ENCODE results near the gene KCNF1.

The KCNF1 gene

DNA sequence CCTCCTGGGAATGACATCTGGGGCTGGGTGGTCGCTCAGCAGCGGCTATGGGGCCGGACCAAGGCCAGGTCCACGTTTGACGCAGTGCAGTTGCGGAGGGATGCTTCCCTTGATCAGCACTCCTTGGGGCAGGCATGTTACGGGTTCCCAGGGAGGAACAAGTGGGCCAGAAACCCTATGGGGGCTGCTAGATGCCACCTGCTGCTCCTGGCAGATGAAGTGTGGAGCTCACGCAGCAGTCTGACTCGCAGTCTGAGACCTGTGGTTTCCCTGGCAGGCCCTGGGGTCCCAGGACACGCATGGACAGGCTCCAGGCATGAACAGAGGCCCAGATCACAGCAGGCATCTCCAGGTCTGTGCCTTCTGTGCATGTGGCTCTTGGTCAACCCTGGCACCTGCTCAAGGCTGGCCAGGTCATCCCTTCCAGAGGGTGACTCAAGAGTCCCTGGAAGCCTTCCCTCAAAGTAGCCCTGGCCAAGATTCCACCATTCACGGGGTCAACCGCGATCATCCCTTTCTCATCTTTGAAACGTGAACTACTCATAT is 20.0 kb downstream of the KCNF1 start:
- peaks cover 16% of the 10 kb centered on the region for H3K4me1 ChIP-seq (ENCODE audit: insufficient read depth, insufficient read length)
- no peaks in the 10 kb centered on the region for H3K36me3 ChIP-seq (ENCODE audit: insufficient read depth, insufficient read length, low read length)
- DNase-seq (ENCODE audit: low read depth, low spot score) = no peak
- no peak overlapping the region for H3K9ac ChIP-seq (ENCODE audit: insufficient read length, low read depth)
- TF ChIP-seq ZNF274 (IDR thresholded peaks at IDR 0.05; ENCODE audit: low read depth, low read length) (no peak), SUZ12 (IDR thresholded peaks at IDR 0.05; ENCODE audit: extremely low read depth, insufficient read depth, insufficient read length) (no peak), YY1 (IDR thresholded peaks at IDR 0.05; ENCODE audit: insufficient read depth, insufficient read length) (no peak)
- H3K9me3 ChIP-seq (ENCODE audit: insufficient read depth, low read length) = no peaks in the 10 kb centered on the region
- no peaks in the 10 kb centered on the region for H3K27me3 ChIP-seq (ENCODE audit: insufficient read depth, insufficient read length)
- no peak overlapping the region for H3K4me3 ChIP-seq (ENCODE audit: insufficient read length, low read depth)

DNA sequence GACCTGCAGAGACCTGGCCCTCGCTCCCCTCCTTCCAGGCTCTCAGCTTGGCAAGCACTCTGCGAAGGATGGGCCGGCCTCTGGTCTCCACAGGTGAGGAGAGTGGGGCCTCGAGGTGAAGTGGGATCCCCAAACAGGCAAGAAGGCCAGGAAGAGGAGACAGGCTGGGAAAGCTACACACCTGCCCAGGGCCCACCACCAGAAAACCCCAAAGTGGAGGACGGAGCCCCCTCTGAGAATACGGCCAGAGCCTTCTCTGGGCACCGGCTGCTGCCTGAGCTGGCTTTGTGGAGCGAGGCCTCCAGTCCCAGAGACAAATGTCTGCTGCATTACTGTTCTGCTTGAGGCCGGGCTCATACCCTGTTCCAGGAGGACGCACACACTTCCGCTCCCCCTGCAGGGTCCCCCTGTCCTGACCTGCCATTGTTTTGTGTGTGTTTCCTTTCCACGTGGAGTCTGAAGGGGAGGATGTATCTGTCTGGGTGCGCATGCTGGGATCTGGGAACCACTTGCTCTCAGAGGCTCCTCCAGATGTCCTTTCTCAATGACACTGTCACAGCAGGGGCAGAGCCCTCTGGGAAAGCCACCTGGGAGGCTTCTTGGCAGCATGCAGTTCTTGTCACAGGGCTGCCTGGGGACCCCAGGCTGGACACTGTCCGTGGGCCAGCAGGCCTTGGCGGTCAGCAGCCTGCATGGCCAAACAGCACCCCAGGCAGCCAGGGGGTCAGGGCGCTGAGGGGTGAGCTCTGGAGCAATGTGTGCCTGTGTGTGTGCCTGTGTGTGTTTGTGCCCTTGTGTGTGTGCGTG is 20.8 kb downstream of the KCNF1 start:
- no peak for DNase-seq (ENCODE audit: low read depth, low spot score)
- Histone ChIP-seq H3K9ac (ENCODE audit: insufficient read length, low read depth) (no peak overlapping the region), H3K27me3 (ENCODE audit: insufficient read depth, insufficient read length) (no peaks in the 10 kb centered on the region), H3K36me3 (ENCODE audit: insufficient read depth, insufficient read length, low read length) (no peaks in the 10 kb centered on the region), H3K9me3 (ENCODE audit: insufficient read depth, low read length) (no peaks in the 10 kb centered on the region), H3K4me1 (ENCODE audit: insufficient read depth, insufficient read length) (peaks cover 16% of the 10 kb centered on the region), H3K4me3 (ENCODE audit: insufficient read length, low read depth) (no peak overlapping the region)
- no peak for TF ChIP-seq YY1 (IDR thresholded peaks at IDR 0.05; ENCODE audit: insufficient read depth, insufficient read length)
- TF ChIP-seq SUZ12 (IDR thresholded peaks at IDR 0.05; ENCODE audit: extremely low read depth, insufficient read depth, insufficient read length) = no peak
- TF ChIP-seq ZNF274 (IDR thresholded peaks at IDR 0.05; ENCODE audit: low read depth, low read length) = no peak

DNA sequence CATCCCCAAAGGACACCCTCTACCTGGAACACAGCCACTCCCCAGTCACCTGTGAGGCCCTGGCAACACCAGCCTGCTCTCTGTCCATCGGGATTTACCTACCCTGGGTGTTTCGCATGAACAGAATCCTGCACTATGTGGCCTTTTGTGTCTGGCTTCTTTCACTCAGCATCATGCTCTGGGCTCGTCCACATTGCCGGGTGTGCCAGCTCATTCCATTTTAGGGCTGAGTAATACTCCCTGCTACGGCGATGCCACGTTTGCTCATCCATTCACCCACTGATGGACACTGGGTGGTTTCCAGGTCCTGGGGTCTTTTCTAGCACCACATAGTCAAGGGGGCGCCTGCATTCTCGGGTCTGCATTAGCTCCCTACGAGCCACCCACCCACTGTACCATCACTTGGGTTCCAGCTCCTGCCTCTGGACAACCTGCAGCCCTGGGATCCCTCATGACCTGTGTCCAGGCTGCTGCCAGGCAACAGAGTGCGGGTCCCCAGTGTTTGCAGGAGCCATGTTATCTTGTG is 22.0 kb downstream of the KCNF1 start:
- Histone ChIP-seq H3K9ac (ENCODE audit: insufficient read length, low read depth) (no peak overlapping the region), H3K4me1 (ENCODE audit: insufficient read depth, insufficient read length) (peaks cover 16% of the 10 kb centered on the region), H3K9me3 (ENCODE audit: insufficient read depth, low read length) (no peaks in the 10 kb centered on the region), H3K4me3 (ENCODE audit: insufficient read length, low read depth) (no peak overlapping the region), H3K36me3 (ENCODE audit: insufficient read depth, insufficient read length, low read length) (no peaks in the 10 kb centered on the region), H3K27me3 (ENCODE audit: insufficient read depth, insufficient read length) (no peaks in the 10 kb centered on the region)
- DNase-seq (ENCODE audit: low read depth, low spot score) = no peak
- TF ChIP-seq ZNF274 (IDR thresholded peaks at IDR 0.05; ENCODE audit: low read depth, low read length) = no peak
- no peak for TF ChIP-seq YY1 (IDR thresholded peaks at IDR 0.05; ENCODE audit: insufficient read depth, insufficient read length)

DNA sequence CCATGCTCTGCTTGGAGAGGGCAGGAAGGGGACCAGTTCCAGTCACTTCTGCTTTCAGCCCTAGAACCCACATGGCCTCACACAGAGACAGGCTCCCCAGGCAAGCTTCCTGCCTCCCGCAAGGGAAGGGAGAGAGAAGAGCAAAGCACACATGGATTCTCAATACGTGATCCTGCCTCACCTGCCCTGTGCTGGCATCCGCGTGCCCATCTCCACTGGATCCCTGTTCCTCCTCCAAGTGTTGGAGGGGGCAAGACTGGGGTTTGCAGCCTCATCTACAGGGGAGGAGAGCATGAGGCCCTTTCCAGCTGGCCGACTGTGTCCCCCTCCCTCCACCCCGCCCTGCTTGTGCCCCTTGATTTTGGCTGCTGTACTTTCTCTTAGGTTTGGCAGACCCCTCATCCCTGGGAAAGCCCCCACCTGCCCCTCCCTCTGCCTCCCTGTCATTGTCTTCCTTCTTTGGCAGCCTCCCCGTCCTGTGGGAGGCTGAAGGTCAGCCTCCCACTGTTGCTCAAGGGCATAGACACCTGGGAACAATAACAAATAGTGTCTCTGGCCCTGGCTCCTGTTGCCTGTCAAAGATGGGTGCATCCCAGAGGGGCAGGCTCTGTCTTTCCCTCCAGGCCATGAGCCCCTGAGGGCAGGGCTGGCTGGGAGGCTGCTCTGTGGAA is 22.7 kb downstream of the KCNF1 start:
- no peaks in the 10 kb centered on the region for H3K9me3 ChIP-seq (ENCODE audit: insufficient read depth, low read length)
- H3K36me3 ChIP-seq (ENCODE audit: insufficient read depth, insufficient read length, low read length) = no peaks in the 10 kb centered on the region
- H3K9ac ChIP-seq (ENCODE audit: insufficient read length, low read depth) = no peak overlapping the region
- no peaks in the 10 kb centered on the region for H3K27me3 ChIP-seq (ENCODE audit: insufficient read depth, insufficient read length)
- H3K4me3 ChIP-seq (ENCODE audit: insufficient read length, low read depth) = no peak overlapping the region
- TF ChIP-seq YY1 (IDR thresholded peaks at IDR 0.05; ENCODE audit: insufficient read depth, insufficient read length) (no peak), SUZ12 (IDR thresholded peaks at IDR 0.05; ENCODE audit: extremely low read depth, insufficient read depth, insufficient read length) (no peak)
- DNase-seq (ENCODE audit: low read depth, low spot score) = no peak
- peaks cover 16% of the 10 kb centered on the region for H3K4me1 ChIP-seq (ENCODE audit: insufficient read depth, insufficient read length)

DNA sequence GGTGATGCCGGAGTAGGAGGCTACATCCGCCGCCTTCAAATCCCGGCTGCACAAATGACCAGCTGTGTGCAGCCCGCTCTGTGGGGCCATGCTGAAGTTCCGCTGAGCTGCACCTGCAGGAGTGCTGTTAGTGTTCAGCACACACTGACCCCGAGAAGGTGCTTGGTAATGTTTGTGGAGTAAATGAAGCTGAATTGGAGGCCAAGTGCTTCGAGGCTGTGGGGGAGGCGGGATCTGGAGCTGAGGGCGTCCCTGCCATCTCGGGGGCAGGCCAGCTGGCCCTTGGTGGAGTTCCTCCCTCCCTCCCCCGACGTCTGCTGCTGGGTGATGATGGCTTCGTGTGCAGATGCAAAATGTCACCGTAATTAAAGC is 23.2 kb downstream of the KCNF1 start:
- no peak overlapping the region for H3K4me3 ChIP-seq (ENCODE audit: insufficient read length, low read depth)
- no peak for DNase-seq (ENCODE audit: low read depth, low spot score)
- no peaks in the 10 kb centered on the region for H3K9me3 ChIP-seq (ENCODE audit: insufficient read depth, low read length)
- TF ChIP-seq YY1 (IDR thresholded peaks at IDR 0.05; ENCODE audit: insufficient read depth, insufficient read length) (no peak), SUZ12 (IDR thresholded peaks at IDR 0.05; ENCODE audit: extremely low read depth, insufficient read depth, insufficient read length) (no peak), ZNF274 (IDR thresholded peaks at IDR 0.05; ENCODE audit: low read depth, low read length) (no peak)
- H3K36me3 ChIP-seq (ENCODE audit: insufficient read depth, insufficient read length, low read length) = no peaks in the 10 kb centered on the region
- H3K9ac ChIP-seq (ENCODE audit: insufficient read length, low read depth) = no peak overlapping the region
- no peaks in the 10 kb centered on the region for H3K27me3 ChIP-seq (ENCODE audit: insufficient read depth, insufficient read length)
- H3K4me1 ChIP-seq (ENCODE audit: insufficient read depth, insufficient read length) = peaks cover 16% of the 10 kb centered on the region

DNA sequence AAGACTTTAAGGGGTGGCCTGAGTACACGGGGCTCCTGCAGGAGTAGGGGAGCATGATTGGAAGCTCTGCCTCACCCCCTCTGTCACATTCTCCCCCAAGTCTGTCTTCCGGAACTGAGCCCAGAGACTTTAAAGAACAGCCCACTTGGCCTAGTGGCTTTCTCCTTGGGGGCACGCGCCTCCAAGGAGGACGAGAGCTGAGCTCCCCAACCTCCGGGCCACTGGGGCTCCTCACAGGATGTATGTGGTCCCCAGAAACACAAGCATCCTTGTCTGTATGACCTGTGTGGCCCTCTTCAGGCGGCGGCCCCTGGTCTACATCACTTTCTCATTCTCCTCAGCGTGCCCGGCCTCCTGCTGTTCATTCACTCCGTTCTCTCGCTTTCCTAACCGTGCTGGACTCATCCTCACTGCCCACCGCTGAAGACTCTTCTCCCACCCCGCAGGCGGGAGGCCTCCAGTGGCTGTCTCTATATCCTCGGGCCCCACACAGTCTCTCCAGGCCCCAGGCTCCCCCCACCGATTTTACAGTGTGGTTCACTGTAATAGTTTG is 23.7 kb downstream of the KCNF1 start:
- H3K9ac ChIP-seq (ENCODE audit: insufficient read length, low read depth) = no peak overlapping the region
- no peak for DNase-seq (ENCODE audit: low read depth, low spot score)
- TF ChIP-seq ZNF274 (IDR thresholded peaks at IDR 0.05; ENCODE audit: low read depth, low read length) = no peak
- no peak for TF ChIP-seq SUZ12 (IDR thresholded peaks at IDR 0.05; ENCODE audit: extremely low read depth, insufficient read depth, insufficient read length)
- no peak for TF ChIP-seq YY1 (IDR thresholded peaks at IDR 0.05; ENCODE audit: insufficient read depth, insufficient read length)
- H3K27me3 ChIP-seq (ENCODE audit: insufficient read depth, insufficient read length) = no peaks in the 10 kb centered on the region
- no peaks in the 10 kb centered on the region for H3K36me3 ChIP-seq (ENCODE audit: insufficient read depth, insufficient read length, low read length)
- peaks cover 16% of the 10 kb centered on the region for H3K4me1 ChIP-seq (ENCODE audit: insufficient read depth, insufficient read length)
- H3K4me3 ChIP-seq (ENCODE audit: insufficient read length, low read depth) = no peak overlapping the region
- H3K9me3 ChIP-seq (ENCODE audit: insufficient read depth, low read length) = no peaks in the 10 kb centered on the region
